GM23248 (cell line): Measurements from ENCODE around the gene RERE. TPM values are rescaled to one million over a fixed set of nuclear protein-coding genes. Genes with fewer than 3 reads are reported as not detected.

ENCODE experiments used
- DNase-seq: peaks from one replicate; pipeline ENCODE4 v3.0.0-alpha.2; 2015
- H2AFZ ChIP-seq: fragments of 200-600 bp; sonication (generic); 2 replicates; pipeline ENCODE4 v1.6.1; 2016; ENCODE audit warnings: antibody characterized with exemption
- H3F3A ChIP-seq: fragments of 200-600 bp; sonication (generic); 2 replicates; pipeline ENCODE4 v1.6.1; 2016; ENCODE audit warnings: mild to moderate bottlenecking, antibody characterized with exemption, mixed run types; ENCODE audit not compliant: insufficient read depth
- H3K27ac ChIP-seq: fragments of 200-600 bp; sonication (generic); 2 replicates; pipeline ENCODE4 v1.5.1; 2016; ENCODE audit warnings: mild to moderate bottlenecking
- H3K27me3 ChIP-seq: fragments of 200-600 bp; sonication (generic); replicated peaks from 2 replicates; pipeline ENCODE4 v1.6.1; 2016; ENCODE audit warnings: mild to moderate bottlenecking; ENCODE audit not compliant: insufficient read depth
- H3K36me3 ChIP-seq: fragments of 200-600 bp; sonication (generic); 2 replicates; pipeline ENCODE4 v1.6.1; 2016; ENCODE audit warnings: low read depth, mild to moderate bottlenecking
- H3K4me1 ChIP-seq: fragments of 200-600 bp; sonication (generic); 2 replicates; pipeline ENCODE4 v1.6.1; 2016; ENCODE audit warnings: mild to moderate bottlenecking; ENCODE audit not compliant: insufficient read depth
- H3K4me2 ChIP-seq: fragments of 200-600 bp; sonication (generic); one replicate; pipeline ENCODE4 v1.6.1; 2016; ENCODE audit warnings: mild to moderate bottlenecking; ENCODE audit not compliant: unreplicated experiment
- H3K4me3 ChIP-seq: fragments of 200-600 bp; sonication (generic); 2 replicates; pipeline ENCODE4 v1.5.1; 2016; ENCODE audit warnings: mild to moderate bottlenecking
- H3K79me2 ChIP-seq: fragments of 200-600 bp; sonication (generic); 2 replicates; pipeline ENCODE4 v1.6.1; 2016; ENCODE audit warnings: mild to moderate bottlenecking; ENCODE audit not compliant: insufficient read depth
- H3K9ac ChIP-seq: fragments of 200-600 bp; sonication (generic); 2 replicates; pipeline ENCODE4 v1.6.1; 2016; ENCODE audit warnings: mild to moderate bottlenecking
- H3K9me2 ChIP-seq: fragments of 200-600 bp; sonication (generic); 2 replicates; pipeline ENCODE4 v1.6.1; 2016; ENCODE audit warnings: mixed run types, mild to moderate bottlenecking, moderate library complexity; ENCODE audit not compliant: insufficient read depth
- H3K9me3 ChIP-seq: fragments of 200-600 bp; sonication (generic); one replicate; pipeline ENCODE4 v1.6.1; 2017; ENCODE audit warnings: low read depth
- H4K20me1 ChIP-seq: fragments of 200-600 bp; sonication (generic); 2 replicates; pipeline ENCODE4 v1.6.0; 2016; ENCODE audit not compliant: insufficient read depth
- EZH2 ChIP-seq: fragments of 200-600 bp; sonication (generic); IDR thresholded peaks from 2 replicates; pipeline ENCODE4 v1.6.1; 2018; ENCODE audit warnings: antibody characterized with exemption, mild to moderate bottlenecking; ENCODE audit not compliant: insufficient read depth, poor library complexity, severe bottlenecking
- EZH2phosphoT487 ChIP-seq: fragments of 200-600 bp; sonication (generic); IDR thresholded peaks from 2 replicates; pipeline ENCODE4 v1.6.1; 2018; ENCODE audit warnings: antibody characterized with exemption, moderate library complexity, mild to moderate bottlenecking, low read depth; ENCODE audit not compliant: insufficient read depth
- WGBS, 2 experiments: methylation state at CpG; one replicate each; pipeline ENCODE4 v1.1.6; 2015 to 2017; ENCODE audit warnings: low lambda C conversion rate in 2 of 2, low coverage in 1 of 2; ENCODE audit errors: missing lambda C conversion rate in 2 of 2; 5-methylcytosine and 5-hydroxymethylcytosine counted together
- in situ Hi-C: fragments of 300-500 bp; cut with MboI; formaldehyde crosslinking; loops from 2 replicates; pipeline ENCODE4 v1.15.0; 2020
- microRNA-seq: library from miRNA; unstranded; fragments of <30 nt; microRNA quantifications from one replicate; pipeline ENCODE4, GENCODE V29; 2016; ENCODE audit warnings: borderline number of aligned reads
- polyA plus RNA-seq: library from polyadenylated mRNA; unstranded; fragments of >200 nt; fragmentation: Nextera tagmentation; extraction: Ambion mirVana; gene quantifications from 2 replicates; pipeline ENCODE4 v1.2.1, GENCODE V29; 2016
- small RNA-seq: library from RNA; depleted of rRNA; stranded (forward); fragments of <200 nt; gene quantifications from one replicate; pipeline ENCODE3, GENCODE V24; 2014; ENCODE audit warnings: low read depth, low replicate concordance
- total RNA-seq: library from RNA; depleted of rRNA; stranded (reverse); fragments of >200 nt; shearing (Covaris generic); gene quantifications from 2 replicates; pipeline ENCODE4 v1.2.3, GENCODE V29; 2014; rRNA removed

Gene RERE
- total and polyA plus RNA-seq, 2 experiments from 2014 or later = 26.0 to 26.2 TPM

- in situ Hi-C loops = no loop called here
- Histone ChIP-seq H3K4me3 (no peak overlapping the region), H3K9ac (no peak overlapping the region), H2AFZ (no peak overlapping the region), H3K4me1 (no peaks in the 10 kb centered on the region), H3K4me2 (no peak overlapping the region), H3K36me3 (no peaks in the 10 kb centered on the region), H3K27ac (no peak overlapping the region), H3K9me3 (no peaks in the 10 kb centered on the region), H3F3A (no peaks in the 10 kb centered on the region), H4K20me1 (no peaks in the 10 kb centered on the region), H3K79me2 (no peaks in the 10 kb centered on the region), H3K9me2 (no peaks in the 10 kb centered on the region), H3K27me3 (no peaks in the 10 kb centered on the region)
- TF ChIP-seq EZH2phosphoT487 (no peak), EZH2 (no peak)
- DNase-seq = no peak
- 83% methylated on average over 4 of the region's 4 CpGs for WGBS, 2 experiments
These were observed 509.8 kb downstream of the RERE start for GRCh38 chr1:8307628-8308027.

GRCh38 chr1:8303876-8304275, 513.6 kb downstream of the RERE start:
- H3K4me3 ChIP-seq = no peak overlapping the region
- H3K79me2 ChIP-seq = no peaks in the 10 kb centered on the region
- no peak overlapping the region for H3K9ac ChIP-seq
- no peaks in the 10 kb centered on the region for H3K4me1 ChIP-seq
- no peak overlapping the region for H3K27ac ChIP-seq
- H2AFZ ChIP-seq = no peak overlapping the region
- 92 to 94% methylated on average over 4 of the region's 4 CpGs for WGBS, 2 experiments
- no peaks in the 10 kb centered on the region for H3K9me3 ChIP-seq
- H3F3A ChIP-seq = no peaks in the 10 kb centered on the region
- no peaks in the 10 kb centered on the region for H3K36me3 ChIP-seq
- TF ChIP-seq EZH2phosphoT487 (no peak), EZH2 (no peak)
- H4K20me1 ChIP-seq = no peaks in the 10 kb centered on the region
- DNase-seq = no peak
- H3K9me2 ChIP-seq = no peaks in the 10 kb centered on the region
- H3K27me3 ChIP-seq = no peaks in the 10 kb centered on the region
- in situ Hi-C loops = no loop called here
- no peak overlapping the region for H3K4me2 ChIP-seq

- Histone ChIP-seq H2AFZ (no peak overlapping the region), H3K79me2 (no peaks in the 10 kb centered on the region), H3K9me2 (no peaks in the 10 kb centered on the region), H3K27me3 (no peaks in the 10 kb centered on the region), H3K9ac (no peak overlapping the region), H3K9me3 (no peaks in the 10 kb centered on the region), H3K4me1 (no peaks in the 10 kb centered on the region), H3K4me2 (no peak overlapping the region), H4K20me1 (no peaks in the 10 kb centered on the region), H3K36me3 (no peaks in the 10 kb centered on the region), H3K27ac (no peak overlapping the region), H3F3A (no peaks in the 10 kb centered on the region), H3K4me3 (no peak overlapping the region)
- TF ChIP-seq EZH2phosphoT487 (no peak), EZH2 (no peak)
- WGBS, 2 experiments = 98 to 100% methylated on average over 3 of the region's 3 CpGs
- DNase-seq = no peak
- in situ Hi-C loops = no loop called here
These were observed 514.3 kb downstream of the RERE start for GRCh38 chr1:8303141-8303540.

Small RNAs within 50 kb of the gene (microRNA-seq; reads per million reads assigned to microRNA genes)
- not detected for gene MIR6728

Small RNAs within 50 kb of the gene (small RNA-seq; reads per million reads assigned to genes)
- not detected for gene MIR6728
- gene RF00019 = not detected
- not detected for gene RF00599

Other genes starting within 250 kb of the RERE start
- 1,781 and 2,185 TPM in 2 replicates for gene ENO1, start 61.0 kb upstream of the RERE start, total RNA-seq
- 2,304 and 2,417 TPM in 2 replicates for gene ENO1, start 61.0 kb upstream of the RERE start, polyA plus RNA-seq
- not detected in 2 replicates for gene CA6, start 128.2 kb upstream of the RERE start, total RNA-seq
- not detected in 2 replicates for gene CA6, start 128.2 kb upstream of the RERE start, polyA plus RNA-seq
- not detected in 2 replicates for gene SLC2A7, start 208.8 kb upstream of the RERE start, total RNA-seq
- not detected in 2 replicates for gene SLC2A7, start 208.8 kb upstream of the RERE start, polyA plus RNA-seq